DMS79 (cell line): Measurements from ENCODE around the gene LTK.

ENCODE experiments used
- DNase-seq: peaks from one replicate; lab custom pipeline; 2025; lab: John Stamatoyannopoulos, UW

The LTK gene

DNA sequence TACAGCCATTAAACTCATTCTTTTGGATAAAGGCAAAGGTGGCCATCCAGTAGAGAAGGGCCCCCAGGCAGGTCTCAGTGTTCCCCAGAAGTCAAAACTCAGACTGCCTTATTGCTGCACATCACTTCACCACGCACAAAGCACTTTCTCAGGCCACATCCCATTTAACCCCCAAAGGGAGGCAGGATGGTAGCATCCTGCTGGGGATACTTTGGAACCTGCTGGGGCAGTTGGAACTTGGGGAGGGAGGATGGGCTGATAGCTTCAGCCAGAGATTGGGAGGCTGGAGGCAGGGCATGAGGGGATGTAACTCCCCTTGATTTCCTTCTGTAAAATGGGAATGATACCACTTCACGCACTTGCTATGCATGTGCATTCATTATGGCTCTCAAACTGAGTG is 15.0 kb downstream of the LTK start:
- no peak for DNase-seq

DNA sequence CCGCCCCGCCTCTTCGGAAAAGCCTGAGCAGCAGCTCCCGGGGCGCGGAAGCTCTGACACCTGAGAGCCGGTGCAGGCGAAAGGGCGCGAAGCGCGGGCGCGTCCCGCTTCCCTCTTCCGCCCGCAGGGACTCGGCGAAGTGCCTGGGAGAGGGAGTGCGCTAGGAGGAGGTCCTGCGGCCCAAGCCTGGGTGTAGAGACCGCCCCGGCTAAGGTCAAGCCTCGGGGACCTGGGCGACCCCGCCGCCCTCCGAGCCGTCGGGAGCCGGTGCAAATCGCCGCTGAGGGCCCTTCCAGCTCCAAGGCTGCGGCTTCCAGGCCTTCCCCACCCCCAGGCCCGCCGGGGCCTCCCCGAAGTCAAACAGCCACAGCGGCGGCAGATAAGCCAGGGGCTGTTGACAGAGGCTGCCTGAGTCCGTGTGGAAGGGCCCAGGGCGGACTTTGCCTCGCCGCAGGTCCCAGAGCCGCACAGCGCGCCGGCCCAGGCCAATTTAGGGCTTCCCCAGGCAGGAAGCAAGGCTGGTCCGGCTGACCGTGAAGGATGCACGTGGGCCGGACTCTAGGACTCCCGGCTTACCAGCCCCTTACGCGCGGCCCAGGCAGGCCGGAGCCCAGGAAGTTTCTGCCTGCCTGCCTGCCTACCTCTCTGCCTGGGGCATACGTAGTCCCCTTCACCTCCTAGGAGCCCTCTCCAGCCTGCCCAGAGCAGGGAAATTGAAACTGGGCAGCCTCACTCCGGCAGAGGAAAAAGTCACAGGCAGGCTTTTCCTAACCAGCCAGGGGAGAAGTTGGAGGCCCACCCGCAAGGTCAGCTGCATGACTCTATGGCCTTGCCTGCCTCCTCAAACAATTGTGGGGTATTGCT is 17.7 kb downstream of the LTK start:
- DNase-seq = no peak

DNA sequence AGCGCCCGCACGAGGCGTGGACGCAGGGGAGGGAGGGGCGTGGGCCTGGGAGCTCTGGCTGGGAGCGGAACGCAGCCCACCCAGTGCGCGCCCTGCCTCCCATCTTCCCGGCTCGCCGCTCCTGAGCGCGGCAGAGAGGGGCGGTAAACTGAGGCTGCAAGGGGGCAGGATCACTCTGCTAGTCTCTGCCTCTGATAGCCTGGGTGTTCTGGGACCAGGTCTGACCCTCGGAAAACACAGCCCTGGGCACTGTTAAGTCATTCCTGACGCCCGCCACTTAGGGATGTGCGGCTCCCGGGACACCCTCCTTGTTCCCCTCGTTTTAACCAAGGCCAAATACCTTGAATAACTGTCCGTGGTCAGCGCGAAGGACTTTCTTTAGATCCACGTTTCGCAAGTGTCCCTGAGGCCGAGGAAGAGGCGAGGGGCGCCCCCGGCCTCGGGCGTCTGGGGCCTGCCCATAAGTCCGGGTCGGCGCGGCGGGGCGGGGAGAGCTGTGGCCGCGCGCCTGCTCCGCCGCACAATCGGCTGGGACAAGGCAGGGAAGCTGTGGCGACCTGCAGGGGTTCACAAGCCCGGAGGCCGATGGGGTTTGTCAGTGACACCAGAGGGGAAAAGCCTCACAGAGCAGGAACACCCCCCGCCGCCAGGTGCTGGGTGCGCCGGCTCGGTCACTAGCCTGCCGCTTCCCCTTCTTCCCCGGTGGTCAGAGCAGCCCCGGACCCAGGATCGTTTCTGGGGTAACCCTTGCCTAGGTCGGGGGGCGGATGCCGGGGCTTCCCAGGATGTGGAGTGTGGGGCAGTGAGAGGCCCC is 18.5 kb downstream of the LTK start:
- no peak for DNase-seq

DNA sequence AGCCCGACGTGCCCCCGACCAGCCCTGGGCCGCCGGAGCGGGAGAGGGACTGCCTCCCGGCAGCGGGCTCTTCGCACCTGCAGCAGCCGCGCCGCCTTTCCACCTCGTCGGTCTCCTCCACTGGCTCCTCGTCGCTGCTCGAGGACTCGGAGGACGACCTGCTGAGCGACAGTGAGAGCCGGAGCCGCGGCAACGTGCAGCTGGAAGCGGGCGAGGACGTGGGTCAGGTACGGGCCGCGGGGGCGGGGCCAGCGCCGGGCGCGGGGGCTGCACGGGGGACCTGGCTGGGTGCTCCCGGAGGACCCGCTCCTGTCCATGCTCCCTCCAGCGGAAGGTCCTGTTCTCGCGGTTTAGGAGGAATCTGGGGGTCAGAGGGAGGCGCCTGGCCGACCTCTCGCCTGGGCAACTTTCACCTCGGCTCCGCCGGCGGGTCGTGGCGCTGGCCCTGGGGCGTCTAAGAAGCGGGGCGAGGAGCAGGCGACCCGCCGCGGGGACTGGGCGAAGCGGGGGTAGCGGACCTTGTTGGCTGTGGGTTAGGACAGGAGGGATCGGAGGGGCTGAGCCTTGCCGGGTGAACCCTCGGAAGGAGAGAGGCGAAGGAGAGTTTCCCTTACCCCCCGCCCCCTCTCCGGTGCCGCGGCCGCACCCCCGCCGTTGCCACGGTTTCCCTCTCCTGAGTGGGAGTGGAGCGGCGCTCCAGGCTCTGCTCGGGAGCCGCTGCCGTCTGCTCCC is 19.3 kb downstream of the LTK start:
- no peak for DNase-seq

DNA sequence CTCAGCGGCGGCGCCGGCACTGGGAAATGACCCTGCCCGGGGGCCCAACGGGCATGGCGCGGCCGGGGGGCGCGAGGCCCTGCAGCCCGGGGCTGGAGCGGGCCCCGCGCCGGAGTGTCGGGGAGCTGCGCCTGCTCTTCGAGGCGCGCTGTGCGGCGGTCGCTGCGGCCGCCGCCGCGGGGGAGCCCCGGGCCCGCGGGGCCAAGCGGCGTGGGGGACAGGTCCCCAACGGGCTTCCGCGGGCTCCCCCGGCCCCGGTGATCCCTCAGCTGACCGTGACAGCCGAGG is 19.8 kb downstream of the LTK start:
- DNase-seq = no peak

DNA sequence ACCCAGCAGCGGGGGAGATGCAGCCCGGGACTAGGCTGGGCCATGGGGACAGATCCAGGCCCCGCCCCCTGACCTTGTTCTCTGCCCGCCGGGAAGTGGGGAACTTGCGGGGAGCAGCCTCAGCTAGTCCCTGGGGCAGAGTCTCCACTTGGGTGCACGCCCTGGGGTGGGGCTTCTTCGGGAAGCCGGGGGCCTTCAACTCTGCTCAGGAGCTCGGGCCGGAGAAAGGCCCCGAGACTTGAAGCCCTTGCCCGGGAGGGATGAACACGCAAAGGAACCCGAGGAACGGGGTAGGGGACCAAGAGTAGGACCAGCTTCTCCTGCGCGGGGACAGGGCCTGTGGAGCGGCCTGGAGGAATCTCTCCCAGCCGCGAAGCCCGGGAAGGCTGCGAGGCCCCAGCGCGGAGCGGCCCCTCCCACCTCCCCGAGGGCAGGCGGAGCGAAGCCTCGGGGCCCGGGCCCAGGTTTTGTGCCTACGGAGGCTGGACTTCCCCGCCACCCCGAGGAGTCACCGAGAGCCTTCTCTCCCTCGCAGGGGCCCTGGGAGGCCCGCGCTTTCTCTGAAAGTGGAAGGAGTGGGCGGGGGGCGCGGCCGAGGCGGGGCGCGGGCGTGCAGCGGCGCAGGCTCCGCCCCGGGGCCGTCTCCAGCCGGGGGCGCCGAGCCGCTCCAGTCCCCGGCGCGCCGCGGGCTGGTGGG is 20.3 kb downstream of the LTK start, which contains the start of gene ITPKA:
ITPKA (plus strand) TSS at position 670 of the 697 bp plus-strand sequence. CDS start 54 bp downstream, outside the sequence.
- DNase-seq = peak; percentile 20

DNA sequence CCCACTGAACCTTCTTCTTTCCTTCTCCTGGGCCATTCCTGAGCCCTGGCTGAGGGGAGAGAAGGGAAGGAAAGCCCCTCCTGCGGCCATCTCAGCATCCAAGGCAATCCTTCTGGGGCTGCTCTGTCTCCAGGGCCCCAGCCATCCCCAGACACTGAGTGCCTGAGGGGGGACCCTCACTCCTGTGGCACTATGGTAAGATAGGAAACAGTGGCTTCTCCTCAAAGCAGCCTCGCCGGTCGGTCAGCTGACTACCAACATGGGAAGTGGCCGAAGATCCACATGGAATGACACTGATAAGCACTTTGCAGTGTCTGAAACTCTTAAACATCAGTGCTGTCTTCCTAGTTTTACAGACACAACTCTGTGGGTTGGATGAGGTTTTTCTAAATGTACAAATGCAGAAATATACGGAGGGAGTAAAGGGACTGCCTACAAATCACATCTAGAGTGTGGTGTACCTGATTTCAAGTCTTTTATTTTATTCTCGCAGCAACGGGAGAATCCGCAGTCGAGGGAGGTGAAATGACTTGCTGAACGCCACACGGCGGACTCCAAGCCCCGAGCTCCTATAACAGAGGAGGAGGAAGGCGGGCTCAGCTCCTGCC is 20.9 kb downstream of the LTK start:
- no peak for DNase-seq

DNA sequence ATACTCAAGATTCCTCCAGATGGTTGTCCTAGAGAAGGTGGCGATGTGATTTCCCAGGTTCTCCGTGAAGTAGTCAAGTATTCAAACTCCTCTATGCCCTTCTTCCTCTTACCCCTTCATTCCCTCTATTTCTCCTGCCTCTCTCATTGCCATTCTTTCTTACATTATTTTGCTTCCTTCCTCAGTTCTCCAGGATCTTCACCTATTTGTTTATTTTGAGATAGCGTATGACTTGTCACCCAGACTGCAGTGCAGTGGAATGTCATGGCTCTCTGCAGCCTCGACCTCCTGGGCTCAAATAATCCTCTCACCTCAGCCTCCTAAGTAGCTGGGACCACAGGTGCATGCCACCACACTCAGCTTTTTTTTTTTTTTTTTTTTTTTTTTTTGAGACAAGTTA is 21.7 kb downstream of the LTK start:
- DNase-seq = no peak

DNA sequence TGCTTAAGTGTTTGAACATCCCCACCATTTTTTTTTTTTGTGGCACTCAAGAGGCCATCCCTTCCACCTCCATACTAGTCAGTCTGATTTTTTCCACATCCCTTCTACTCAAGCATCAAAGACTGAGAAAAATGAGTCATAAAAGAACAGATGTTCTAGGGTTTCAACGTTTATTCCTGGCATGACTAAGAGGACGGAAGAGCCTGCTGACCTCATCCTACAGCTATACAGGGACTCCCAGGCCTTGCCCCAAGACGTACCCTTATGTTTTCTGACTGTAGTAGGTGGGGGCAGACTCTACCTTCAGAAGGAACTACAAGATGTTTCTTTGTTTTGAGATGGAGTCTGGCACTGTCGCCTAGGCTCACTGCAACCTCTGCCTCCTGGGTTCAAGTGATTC is 23.3 kb downstream of the LTK start:
- peak; percentile 12 for DNase-seq

DNA sequence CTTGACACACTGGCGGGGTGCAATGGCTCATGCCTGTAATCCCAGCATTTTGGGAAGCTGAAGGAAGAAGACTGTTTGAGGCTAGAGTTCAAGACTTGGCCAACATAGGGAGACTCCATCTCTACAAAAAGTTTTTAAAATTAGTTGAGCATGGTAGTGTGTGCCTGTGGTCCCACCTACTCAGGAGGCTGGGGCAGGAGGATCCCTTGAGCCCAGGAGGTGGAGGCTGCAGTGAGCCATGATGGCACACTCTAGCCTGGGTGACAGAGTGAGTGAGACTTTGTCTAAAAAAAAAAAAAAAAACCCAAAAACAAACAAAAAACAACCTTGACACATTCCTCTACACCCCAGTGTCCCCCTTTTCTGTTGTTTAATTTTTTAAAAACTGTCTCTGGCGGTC is 24.0 kb downstream of the LTK start:
- DNase-seq = no peak

DNA sequence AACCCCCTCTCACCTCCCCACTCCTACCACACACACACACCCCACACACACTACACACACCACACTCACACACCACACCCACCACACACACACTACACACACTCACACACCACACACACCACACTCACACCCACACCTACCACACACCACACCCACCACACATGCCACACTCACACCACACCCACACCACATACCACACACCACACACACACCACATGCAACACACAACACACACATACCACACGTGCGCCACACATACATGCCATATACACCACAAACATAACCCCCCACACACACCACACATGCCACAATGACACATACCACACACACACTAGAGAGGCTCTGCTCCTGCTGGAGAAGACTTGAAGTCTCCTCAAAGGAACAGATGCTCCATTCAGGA is 25.8 kb downstream of the LTK start:
- no peak for DNase-seq

DNA sequence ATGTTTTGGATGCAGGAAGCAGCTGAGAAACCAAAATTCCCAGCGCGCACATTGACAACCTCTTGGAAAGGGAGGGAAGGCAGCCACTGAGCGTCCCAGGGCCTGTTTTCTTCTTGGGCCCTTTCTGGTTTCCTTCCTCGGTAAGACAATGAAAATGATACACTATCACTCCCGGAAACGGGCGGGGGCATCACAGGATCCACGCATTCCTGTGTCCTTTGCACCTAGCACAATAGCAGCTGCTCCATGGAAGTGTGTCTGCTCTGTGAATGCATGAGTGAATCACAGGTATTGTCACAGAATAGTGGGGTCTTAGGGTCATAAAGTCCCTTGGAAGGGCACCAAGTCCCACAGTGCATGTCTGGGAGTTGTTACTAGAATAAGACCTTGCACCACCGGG is 26.2 kb downstream of the LTK start:
- DNase-seq = no peak

DNA sequence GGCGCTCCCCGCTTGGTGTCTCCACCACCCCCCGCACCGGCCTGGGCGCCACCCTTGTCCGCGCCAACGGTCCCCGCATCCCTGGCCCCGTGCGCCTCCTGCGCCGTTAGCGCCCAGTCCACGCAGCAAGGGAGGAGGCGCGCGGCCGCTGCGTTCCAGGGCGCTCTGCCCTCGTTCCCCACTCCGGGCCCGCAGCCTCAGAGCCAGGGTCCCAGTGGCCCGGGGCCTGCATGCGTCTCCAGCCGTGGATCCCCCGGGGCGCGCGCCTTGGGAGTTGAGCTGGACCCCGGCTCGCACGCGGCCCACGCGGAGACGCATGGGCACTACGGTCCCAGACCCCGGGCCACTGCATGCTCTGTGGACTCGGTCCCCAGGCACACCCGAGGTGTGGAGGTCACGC is 27.3 kb downstream of the LTK start:
- no peak for DNase-seq

DNA sequence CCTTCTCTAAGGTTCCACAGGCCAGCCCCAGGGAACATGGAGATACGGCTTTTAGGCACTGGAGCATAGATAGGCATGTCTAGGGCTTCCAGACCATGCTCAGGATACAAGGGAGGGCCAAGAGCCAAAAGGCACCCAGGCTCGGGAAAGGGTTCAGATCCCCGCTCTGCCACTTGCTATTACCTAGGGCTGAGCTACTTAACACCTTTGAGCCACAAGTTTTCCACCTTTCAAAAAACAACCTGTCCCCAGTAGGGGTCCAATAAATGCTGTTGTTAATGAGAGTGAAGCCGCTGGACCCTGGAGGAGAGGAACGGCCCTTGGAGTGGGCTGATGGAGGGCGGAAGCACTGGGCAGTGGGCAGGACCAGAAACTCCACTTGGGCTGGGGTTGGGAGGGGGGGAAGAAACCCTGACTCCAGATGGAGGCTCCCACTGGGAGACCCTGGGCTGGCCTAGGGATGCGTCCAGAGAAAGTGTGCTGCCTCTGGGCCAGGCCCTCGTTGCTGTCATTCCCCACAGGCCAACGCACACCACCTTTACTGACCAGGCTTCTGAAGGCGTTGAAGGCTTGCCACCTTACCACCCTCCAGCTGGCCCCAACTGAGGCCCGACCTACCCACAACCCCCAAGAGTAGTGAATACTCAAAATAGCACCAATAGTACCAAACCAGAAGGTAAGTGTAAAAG is 28.5 kb downstream of the LTK start:
- DNase-seq = no peak

DNA sequence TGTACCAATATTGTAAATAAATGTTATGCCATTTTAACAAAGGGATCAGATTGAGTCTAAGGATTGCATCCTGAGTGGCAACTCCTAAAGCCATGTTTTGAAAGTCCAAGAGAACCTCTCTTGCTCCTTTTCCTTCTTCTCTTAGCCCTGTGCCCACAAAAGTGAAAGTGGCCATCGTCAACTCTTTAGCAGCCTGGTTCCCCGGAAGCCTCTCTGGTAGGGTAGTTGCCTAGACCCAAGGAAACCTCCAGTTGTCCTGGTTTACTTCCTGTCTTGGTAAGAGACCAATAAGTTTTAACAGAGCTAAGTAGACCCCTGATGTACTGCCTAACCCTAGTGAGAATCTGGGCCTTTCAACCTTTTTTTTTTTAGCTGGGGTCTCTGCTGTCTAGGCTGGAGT is 30.1 kb downstream of the LTK start:
- no peak for DNase-seq

DNA sequence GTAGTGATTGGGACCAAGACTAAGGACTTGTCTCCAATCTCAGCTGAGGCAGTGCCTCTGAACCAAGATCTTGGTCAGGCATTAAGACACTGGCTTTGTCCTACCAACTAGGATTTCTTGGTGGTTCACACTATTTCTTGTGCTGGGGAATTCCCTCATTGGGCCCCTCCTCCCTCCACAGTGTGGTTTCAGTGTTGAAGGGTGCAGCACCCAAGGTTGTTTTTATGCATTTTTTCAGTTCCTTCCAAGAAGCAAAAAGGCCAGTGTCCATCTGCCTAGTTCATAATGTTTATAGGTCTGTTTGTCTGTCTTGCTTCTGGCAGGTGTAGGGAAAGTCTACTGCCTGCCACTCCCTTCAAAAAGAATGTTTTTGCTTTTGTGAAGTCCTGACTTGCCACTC is 30.5 kb downstream of the LTK start:
- DNase-seq = no peak

DNA sequence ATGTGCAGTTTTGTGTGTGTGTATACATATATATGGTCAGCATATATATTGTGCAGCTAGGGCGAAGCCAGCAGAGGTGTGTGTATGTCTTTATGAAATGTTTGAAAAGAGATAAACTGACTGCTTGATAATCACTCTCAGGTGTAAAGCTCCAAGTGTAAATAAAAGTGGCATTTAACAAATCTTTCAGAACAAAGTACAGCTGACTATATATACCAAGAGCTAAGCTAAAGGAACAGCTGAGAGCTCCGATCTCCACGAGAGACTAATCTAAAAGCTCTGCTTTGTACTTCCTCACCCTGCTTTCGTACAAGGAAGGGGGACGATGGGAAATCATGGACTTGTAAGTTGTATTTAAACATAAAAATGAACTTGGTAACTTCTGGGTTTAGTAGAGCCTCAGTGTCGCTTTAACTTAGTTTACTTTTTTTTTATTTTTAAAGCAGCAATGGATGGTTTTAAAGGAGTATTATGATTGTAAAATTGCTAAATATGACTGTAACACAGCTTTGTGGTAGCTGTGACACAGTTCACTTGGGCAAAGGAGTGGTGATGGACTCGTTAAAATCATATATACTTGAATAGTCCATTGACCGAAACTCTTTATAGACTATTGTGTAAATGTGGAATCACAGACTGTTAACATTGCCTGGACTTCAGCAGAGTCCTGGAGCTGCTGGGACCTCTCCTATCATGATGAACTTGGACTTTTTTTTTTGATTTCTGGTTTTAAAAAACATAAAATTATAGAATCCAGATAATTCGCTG is 31.3 kb downstream of the LTK start:
- DNase-seq = no peak

DNA sequence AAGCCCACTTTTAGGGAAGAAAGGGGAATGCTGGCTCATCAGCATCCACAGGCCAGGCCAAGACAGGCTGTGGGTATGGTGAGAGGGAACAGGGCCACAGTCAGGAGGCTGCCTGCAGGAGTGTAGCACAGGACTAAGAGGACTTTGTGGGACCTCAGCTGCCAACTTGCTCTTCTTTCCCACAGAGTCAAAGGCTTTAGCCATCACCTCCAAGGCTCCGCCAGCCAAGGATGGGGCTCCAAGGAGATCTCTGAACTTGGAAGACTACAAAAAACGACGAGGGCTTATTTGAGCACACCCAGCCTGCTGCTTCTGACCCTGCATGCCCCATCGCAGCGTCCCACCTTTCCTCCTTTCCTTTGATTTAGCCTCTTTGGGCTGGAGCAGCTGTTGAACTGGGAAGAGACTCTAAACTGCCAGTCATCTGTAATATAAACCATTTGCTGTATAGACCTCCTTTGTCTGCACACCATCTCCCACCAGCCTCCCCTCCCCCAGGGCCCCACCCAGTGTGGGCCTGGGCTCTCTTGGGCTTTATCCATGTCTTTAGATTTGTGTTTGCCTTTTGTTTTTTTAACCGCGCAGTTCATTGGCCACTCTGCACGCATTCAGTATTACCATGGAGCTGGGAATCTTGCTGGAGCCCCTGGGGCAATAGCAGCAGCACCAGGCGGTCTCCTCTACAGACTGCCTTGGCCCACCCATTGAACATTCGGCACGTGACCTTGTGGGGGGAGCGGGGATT is 33.1 kb downstream of the LTK start:
- no peak for DNase-seq

DNA sequence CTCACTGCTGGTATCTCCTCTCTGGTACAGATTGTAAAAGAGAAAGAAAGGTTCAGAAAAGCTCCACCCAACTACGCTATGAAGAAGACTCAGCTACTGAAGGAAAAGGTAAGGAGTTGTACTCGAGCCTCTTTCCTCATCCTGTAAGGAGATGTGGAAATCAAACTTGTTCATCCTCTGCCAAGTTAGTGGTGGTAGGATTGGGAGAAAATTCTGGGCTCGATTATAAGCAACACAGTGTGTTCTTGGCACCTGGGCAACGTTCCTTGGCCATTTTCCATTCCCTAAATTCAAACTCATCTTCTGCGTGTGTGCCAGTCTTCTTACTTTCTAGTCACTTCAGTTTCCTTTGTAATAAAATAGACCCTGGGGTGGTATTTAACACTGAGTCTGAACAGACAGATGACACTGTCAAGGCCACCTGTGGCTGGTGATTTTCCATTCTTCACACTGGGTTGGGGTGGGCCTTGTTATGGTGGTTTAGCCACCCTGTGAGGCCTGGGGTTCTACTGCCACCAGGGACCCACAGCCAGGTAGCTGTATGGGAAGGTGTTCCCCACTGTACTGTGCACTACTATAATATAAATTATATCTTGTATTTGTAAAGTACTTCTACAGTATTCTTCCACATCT is 37.1 kb downstream of the LTK start:
- no peak for DNase-seq
